Embryonic facial prominence (tissue), 1 donor: ENCODE data around the gene TLCD2.
"Not testable (repeated sequence)": the region's sequence is repeated elsewhere in the genome, so short reads cannot be mapped to it uniquely, and the experiment has no call there.

Experiments used
- DNase-seq: peaks from one replicate; pipeline ENCODE4 v3.0.0-alpha.2; 2016; ENCODE audit errors: extremely low spot score

TLCD2 gene

DNA sequence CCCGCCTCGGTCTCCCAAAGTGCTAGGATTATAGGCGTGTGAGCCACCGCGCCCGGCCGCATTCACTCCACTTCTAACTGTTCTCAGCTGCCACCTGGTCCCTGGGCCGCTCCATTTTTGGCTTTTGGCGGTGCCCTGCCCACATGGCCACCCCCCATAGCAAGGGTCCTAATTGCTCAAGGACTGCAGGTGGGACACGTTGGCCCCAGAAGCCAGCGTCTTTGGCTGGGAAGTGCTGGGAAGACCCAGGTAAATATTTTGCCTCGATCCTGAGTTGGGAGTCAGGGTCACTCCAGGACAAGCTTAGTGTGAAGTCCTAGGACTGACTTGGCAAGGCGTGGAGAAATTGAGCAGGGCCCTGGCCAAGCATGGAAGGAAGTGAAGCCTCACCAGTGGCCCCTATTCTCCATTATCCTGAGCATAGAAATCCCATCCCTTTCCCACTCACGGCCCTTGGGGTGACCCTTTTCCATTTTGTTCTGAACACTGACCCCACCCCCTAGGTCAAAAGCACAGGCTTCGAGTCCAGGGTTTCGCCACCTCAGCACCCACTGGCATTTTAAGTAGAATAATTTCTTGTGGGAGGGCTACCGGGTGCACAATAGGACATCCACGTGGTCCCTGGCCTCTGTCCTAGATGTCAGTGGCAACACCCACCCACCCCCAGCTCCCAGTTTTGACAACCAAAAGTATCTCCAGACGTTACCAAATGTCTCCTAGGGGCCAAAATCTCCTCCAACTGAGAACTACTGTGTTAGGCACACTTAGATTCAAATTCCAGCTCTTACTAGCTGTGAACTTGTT is 8.4 kb upstream of the TLCD2 start:
- DNase-seq: no peak

- peak; percentile 89 for DNase-seq
Observed at GRCh38 chr17:1716912-1717695, 6.9 kb upstream of the TLCD2 start.

DNA sequence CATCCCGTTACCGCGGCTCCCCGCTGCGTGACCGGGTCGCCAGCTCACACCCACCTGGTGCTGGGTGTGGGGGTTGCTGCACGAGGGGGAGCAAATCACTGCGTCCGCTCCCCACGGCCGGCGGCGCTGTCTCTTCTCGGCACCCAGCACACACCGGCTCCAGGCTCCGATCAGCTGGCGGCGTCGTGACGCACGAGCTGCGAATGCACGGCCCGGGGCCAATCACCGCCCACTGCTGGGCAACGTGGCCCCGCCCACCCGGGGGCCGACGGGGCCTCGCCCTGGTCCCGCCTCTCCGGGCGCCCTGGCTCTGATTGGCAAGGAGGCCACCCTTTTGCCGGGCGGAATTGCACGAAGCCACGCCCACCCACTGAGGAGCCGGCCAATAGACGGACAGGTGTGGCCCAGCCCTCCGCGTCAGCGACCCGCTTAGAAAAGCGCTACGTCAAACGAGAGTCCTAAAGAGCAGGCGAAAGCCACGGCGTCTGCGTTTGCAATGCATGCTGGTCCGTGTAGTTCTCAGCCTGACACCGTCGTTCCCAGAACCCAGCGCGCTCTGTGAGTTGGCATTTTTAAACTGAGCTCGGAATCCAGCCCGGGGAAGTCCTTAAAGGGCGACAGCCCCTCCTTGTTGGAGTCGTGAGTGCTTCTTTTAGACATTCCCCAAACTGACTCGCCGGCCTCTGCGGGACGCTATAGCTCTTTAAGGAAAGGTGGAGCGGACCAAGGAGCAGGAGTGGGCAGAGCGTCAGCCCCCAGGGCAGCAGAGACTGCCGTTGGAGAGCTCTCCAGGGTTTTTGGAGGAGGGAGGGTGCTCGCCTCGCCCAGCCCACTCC is 6.1 kb upstream of the TLCD2 start:
- DNase-seq: peak; percentile 99

GRCh38 chr17:1715803-1716075 is 5.6 kb upstream of the TLCD2 start:
- no peak for DNase-seq

DNA sequence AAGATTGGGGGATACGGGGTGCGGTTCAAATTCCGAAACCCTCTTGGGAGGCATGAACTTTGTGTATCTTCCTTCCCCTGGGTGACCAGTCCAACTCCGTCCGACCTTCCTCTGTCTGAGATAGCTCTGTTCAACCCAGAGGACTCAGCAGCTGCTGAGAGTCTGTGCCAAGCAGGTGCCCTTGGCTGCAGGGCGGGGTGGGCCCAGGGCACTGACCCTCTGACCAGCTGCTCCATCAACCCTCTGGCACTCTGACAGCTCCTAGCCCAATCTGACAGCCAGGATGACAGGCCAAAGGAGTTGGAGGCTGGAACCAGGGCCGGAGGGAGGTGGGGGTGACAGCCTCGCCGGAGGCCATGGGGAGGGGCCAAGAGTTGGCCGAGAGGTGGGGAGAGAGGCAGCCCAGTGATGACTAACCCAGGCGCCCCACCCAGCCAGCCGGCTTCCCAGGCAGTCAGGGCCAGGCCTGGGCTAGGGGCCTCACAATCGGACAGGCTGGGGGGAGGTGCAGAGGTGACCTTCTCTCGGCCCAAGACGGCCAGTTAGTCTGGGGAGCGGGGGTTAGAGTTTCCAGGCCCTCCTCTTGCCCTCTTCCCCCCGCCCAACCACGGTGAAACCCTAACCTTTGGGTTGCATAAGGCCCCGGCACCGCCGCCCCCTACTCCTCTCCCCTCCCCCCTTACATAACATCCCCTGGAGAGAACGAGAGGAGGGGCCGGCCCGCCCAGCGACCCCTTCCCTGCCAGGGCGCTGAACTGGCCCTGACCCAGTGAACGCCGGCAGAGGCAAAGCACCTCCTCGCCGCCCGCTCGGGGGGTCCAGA is 5.0 kb upstream of the TLCD2 start:
- DNase-seq: no peak

DNA sequence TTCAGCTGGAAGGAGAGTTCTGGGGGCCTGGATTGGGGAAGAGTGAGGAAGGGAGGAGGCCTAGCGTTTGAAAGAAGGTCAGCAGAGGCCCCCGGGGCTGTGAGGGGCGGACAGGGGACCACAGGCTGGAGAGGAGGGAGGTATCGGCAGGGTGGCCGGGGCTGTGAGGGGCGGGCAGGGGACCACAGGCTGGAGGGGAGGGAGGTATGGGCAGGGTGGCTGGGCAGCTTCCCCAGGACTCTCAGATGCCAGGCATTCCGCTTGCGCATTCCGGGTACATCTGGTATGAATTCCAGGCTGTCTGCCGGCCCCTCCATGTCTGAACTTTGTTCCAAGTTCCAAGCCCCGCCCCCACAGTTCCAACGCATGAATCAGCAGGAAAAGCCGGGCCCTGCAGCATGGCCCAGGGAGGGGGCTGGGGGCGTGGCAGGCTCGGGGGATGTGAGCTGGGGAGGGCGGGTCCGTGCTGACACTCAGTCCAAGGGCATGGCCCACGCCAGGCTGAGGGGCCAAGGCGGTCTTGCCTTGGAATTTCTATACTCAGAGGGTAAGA is 4.3 kb upstream of the TLCD2 start:
- DNase-seq: peak; percentile 87

DNA sequence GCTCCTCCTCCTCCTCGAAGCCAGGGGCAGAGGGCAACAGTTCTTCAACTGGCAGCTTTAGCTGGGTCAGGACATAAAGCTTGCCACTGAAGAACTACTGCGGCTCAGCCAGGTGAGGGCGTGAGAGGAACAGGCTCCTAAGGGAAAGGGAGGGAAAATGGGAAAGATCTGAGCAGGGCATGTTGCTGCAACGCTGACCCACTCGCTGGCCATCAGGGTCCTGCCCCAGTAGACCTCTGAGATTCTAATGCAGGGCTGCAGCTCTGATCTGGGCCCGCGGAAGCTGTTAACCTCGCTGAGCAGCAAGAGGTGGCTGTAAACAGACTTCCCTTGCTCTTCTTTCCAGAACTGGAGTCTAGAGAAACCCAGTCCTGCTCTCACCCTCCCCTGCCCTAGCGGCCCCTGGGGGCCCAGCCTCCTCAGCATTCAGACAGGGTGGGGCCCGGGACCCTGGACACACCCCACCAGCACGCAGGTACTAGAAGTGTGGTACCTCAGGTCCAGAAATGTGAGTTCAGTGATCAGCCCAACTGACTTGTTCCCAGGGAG is 3.8 kb upstream of the TLCD2 start:
- no peak for DNase-seq

- DNase-seq: no peak
Observed at GRCh38 chr17:1713160-1713877, 3.1 kb upstream of the TLCD2 start.

DNA sequence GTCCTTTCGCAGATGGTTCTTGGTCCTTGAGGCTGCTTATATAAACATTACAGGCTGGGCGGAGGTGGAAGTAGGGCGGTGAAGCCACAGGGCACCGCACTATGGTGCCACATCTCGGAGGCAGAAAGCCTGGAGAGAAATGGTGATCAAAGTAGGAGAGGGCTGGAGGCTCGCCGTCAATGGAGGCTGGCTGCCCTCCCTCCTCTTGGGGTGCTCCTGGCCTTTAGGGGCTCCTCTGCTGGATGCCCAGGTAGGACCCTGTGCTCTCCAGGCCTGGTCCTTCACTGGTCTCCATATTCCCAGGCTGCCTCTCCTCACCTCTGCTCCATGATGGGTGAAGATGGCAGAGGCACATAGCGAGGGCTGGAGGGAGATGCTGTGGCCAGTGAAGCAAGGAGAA is 2.1 kb upstream of the TLCD2 start:
- DNase-seq: no peak

DNA sequence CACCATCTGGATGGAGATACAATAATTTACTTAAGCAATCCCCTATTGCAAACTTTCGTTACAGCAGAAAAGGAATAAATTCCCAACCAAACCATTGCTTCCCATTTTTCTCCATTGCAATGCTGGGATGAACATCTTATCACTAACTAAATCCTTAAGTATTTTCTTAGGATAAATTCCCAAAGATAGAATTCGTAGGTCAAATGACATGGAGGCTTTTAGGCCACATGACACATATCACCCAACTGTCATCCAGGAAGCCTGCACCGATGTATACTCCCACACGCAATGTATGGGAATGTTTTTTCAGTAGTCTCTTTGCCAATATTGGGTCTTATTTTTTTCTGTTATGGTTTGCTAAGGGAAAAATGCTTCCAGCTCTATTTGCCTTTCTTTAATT is 1.6 kb upstream of the TLCD2 start:
- no peak for DNase-seq

- no peak for DNase-seq
Observed at GRCh38 chr17:1710807-1711553, 803 bp upstream of the TLCD2 start.

- no peak for DNase-seq
Observed at GRCh38 chr17:1709403-1709951, 700 bp downstream of the TLCD2 start.

- not testable (repeated sequence) for DNase-seq
Observed at GRCh38 chr17:1708791-1709346, 1.3 kb downstream of the TLCD2 start.

GRCh38 chr17:1707107-1707506 is 3.1 kb downstream of the TLCD2 start:
- DNase-seq: no peak

DNA sequence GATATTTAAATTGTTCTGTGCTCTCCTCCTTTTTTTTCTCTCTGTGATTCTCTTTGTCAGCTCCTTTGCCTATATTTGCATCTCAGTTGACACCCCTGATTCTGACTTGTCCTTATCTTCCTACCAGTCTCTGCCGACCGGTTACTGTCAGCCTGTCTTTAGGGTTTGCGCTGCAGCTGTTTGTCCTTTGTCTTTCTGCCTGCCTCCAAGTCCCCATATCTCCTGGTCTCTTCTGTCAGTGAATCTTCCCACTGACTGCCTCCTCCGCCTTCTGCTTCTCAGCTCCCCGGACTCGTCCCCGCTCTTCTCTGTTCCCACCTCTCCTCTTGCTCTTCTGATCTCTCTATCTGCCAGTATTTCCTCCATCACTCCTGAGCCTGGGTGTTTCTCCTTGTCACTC is 5.2 kb downstream of the TLCD2 start:
- DNase-seq: no peak

DNA sequence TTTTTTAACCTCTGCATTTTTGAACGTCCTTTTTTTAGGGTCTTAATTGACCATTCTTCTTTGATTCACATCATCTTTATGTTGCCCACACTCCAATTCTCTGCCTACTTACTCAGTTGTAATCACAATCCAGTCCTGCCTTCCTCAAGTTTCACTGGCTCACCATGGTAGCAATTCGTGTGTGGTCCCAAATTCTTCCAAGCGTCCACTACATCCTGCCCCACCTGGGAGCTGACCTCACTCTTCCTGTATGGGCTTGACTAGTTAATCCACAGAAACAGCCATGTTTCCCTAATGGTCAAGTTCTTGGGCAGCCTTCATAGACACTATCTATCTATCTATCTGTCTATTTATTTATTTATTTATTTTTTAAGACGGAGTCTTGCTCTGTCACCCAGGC is 7.1 kb downstream of the TLCD2 start:
- no peak for DNase-seq

DNA sequence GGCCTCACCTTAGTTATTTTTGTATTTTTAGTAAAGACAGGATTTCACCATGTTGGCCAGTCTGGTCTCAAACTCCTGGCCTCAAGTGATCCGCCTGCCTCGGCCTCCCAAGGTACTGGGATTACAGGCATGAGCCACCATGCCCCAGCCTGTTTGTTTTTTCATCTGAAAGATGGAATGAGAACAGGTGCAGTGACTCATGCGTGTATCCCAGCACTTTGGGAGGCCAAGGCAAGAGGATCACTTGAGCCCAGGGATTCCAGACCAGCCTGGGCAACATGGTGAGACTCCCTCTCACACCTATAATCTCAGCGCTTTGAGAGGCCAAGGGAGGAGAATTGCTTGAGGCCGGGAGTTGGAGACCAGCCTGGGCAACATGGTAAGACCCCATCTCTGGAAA is 10.3 kb downstream of the TLCD2 start:
- DNase-seq: not testable (repeated sequence)

DNA sequence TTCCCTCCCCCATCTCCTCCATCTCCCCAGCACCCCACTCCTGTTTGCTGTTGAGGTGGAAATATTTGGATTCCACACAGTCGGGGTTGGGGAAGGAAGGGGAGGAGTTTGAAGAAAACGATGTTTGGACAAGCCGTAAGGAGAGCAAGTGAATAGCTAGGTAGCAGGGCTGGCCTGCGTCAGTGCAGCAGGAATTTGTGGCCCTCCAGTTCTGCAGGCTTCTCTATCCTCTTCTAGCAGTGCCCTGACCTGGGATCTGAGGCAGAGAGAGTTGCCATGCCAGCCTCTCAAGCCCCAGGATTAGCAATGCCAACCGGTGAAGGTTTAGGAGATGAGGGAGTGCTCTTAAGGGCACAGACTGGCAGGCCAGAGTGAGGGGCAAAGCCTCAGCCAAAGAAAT is 12.5 kb downstream of the TLCD2 start:
- DNase-seq: no peak

DNA sequence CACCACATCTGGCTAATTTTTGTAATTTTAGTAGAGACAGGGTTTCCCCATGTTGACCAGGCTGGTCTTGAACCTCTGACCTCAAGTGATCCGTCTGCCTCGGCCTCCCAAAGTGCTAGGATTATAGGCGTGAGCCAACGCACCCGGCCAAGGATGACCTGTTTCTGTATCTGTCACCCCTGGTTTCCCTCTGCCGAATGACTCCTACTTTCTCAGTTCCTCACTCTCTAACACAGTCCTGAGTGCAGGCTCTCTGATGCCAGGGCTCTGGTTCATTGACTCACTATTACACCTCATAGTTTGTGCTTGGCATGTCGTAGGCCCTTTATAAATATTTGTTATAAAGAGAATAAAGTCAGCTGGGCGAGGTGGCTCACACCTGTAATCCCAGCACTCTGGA is 14.8 kb downstream of the TLCD2 start:
- DNase-seq: no peak
